Natural killer cell treated with Interleukin-12 subunit alpha and Interleukin-12 subunit beta and Interleukin-15 and Interleukin-18, amount 100 ng/mL, for 72 hours (primary cell): ENCODE data around the gene SLC13A2. TPM values are rescaled to one million over a fixed set of nuclear protein-coding genes. Genes with fewer than 3 reads are reported as not detected.
"Not testable (repeated sequence)": the region's sequence is repeated elsewhere in the genome, so short reads cannot be mapped to it uniquely, and the experiment has no call there.

Experiments used
- ATAC-seq, 2 donors: fragments of 150-1000 bp; cut with Tn5 transposase in 1 of 2; sonication (Bioruptor Pico), chemical (Tn5 transposase) in 1 of 2; 2 replicates each; pipeline ENCODE4 v1.10.0; 2021
- DNase-seq: peaks from one replicate; pipeline ENCODE4 v3.0.0; 2022; ENCODE audit warnings: low spot score
- H3K27ac Mint-ChIP-seq, 2 donors: 1 replicate in 1 of 2; 2 replicates in 1 of 2; pipeline ENCODE4 v1.8.0; 2022; ENCODE audit warnings: mixed read lengths in 2 of 2, mild to moderate bottlenecking in 1 of 2, moderate library complexity in 1 of 2
- H3K27me3 Mint-ChIP-seq, 2 donors: 1 replicate in 1 of 2; 2 replicates in 1 of 2; pipeline ENCODE4 v1.8.0; 2022; ENCODE audit warnings: mixed read lengths in 2 of 2
- H3K36me3 Mint-ChIP-seq: one replicate; pipeline ENCODE4 v1.8.0; 2022; ENCODE audit warnings: mixed read lengths
- H3K4me1 Mint-ChIP-seq, 2 donors: 1 replicate in 1 of 2; 2 replicates in 1 of 2; pipeline ENCODE4 v1.8.0; 2022; ENCODE audit warnings: low read depth in 2 of 2, mixed read lengths in 2 of 2, mild to moderate bottlenecking in 1 of 2
- H3K4me3 Mint-ChIP-seq: one replicate; pipeline ENCODE4 v1.8.0; 2022; ENCODE audit warnings: mixed read lengths
- H3K9me3 Mint-ChIP-seq: 2 replicates; pipeline ENCODE4 v1.8.0; 2022; ENCODE audit warnings: mixed read lengths
- total RNA-seq, 2 donors: library from RNA; stranded (reverse); gene quantifications; one replicate each; pipeline ENCODE4 v1.2.3, GENCODE V29; 2022

Gene SLC13A2
- total RNA-seq, 2 donors from 2014 or later, result not detected

GRCh38 chr17:28522281-28522680 is 48.8 kb downstream of the SLC13A2 start:
- not testable (repeated sequence) for DNase-seq, H3K27me3 Mint-ChIP-seq, H3K27ac Mint-ChIP-seq, H3K36me3 Mint-ChIP-seq, H3K4me1 Mint-ChIP-seq, H3K9me3 Mint-ChIP-seq, ATAC-seq, H3K4me3 Mint-ChIP-seq

- ATAC-seq, result no peak
- H3K4me3 Mint-ChIP-seq, result no peak overlapping the region
- H3K9me3 Mint-ChIP-seq, result no peaks in the 10 kb centered on the region
- no peaks in the 10 kb centered on the region for H3K36me3 Mint-ChIP-seq
- DNase-seq, result no peak
- no peak overlapping the region for H3K27ac Mint-ChIP-seq
- H3K27me3 Mint-ChIP-seq, result peaks cover 0 to 2% of the 10 kb centered on the region in 2 donors
- no peaks in the 10 kb centered on the region for H3K4me1 Mint-ChIP-seq
Measured at GRCh38 chr17:28523186-28523585, 49.7 kb downstream of the SLC13A2 start.

GRCh38 chr17:28523876-28524275 is 50.4 kb downstream of the SLC13A2 start:
- ATAC-seq, result no peak
- no peaks in the 10 kb centered on the region for H3K36me3 Mint-ChIP-seq

GRCh38 chr17:28524476-28525424 is 51.3 kb downstream of the SLC13A2 start:
- Mint-ChIP-seq H3K36me3 (no peaks in the 10 kb centered on the region), H3K4me3 (no peak overlapping the region), H3K4me1 (no peaks in the 10 kb centered on the region), H3K27ac (no peak overlapping the region), H3K9me3 (no peaks in the 10 kb centered on the region), H3K27me3 (no peaks in the 10 kb centered on the region)
- DNase-seq, result no peak
- no peak for ATAC-seq

More at GRCh38 chr17:28523876-28524275, 50.4 kb downstream of the SLC13A2 start:
- Mint-ChIP-seq H3K27me3 (peaks cover 0 to 2% of the 10 kb centered on the region in 2 donors), H3K9me3 (no peaks in the 10 kb centered on the region), H3K4me3 (no peak overlapping the region), H3K4me1 (no peaks in the 10 kb centered on the region), H3K27ac (no peak overlapping the region)
- DNase-seq, result no peak

DNA sequence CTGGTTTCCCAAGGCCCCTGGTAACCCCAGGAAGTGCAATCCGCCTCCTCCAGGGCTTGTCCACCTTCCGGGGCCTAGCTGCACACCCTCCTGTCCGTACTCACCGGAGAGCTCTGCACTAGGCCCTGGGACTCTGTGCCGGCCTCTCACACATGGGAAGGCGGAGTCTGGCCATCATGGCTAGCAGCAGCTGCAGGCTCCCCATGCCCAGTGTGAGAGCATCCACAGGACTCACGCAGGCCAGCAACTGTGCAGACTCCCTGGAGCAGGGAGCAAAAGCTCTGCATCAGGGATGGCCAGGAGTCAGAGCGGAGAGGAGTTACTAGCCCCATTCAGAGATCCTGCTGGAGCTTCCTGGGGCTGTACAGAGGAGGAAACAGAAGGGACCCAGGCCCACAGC is 52.9 kb downstream of the SLC13A2 start:
- Mint-ChIP-seq H3K27ac (no peak overlapping the region), H3K4me3 (no peak overlapping the region), H3K27me3 (no peaks in the 10 kb centered on the region), H3K9me3 (no peaks in the 10 kb centered on the region), H3K4me1 (no peaks in the 10 kb centered on the region), H3K36me3 (no peaks in the 10 kb centered on the region)
- DNase-seq, result no peak
- ATAC-seq, result no peak

- Mint-ChIP-seq H3K27ac (no peak overlapping the region), H3K36me3 (no peaks in the 10 kb centered on the region), H3K4me3 (no peak overlapping the region), H3K27me3 (no peaks in the 10 kb centered on the region), H3K9me3 (no peaks in the 10 kb centered on the region), H3K4me1 (no peaks in the 10 kb centered on the region)
- no peak for ATAC-seq
- no peak for DNase-seq
Measured at GRCh38 chr17:28527181-28527681, 53.8 kb downstream of the SLC13A2 start.

GRCh38 chr17:28527859-28528258 is 54.4 kb downstream of the SLC13A2 start:
- H3K36me3 Mint-ChIP-seq, result no peaks in the 10 kb centered on the region
- H3K4me3 Mint-ChIP-seq, result no peak overlapping the region
- H3K27ac Mint-ChIP-seq, result no peak overlapping the region
- DNase-seq (no peak), ATAC-seq (no peak)
- H3K9me3 Mint-ChIP-seq, result no peaks in the 10 kb centered on the region
- H3K27me3 Mint-ChIP-seq, result no peaks in the 10 kb centered on the region
- no peaks in the 10 kb centered on the region for H3K4me1 Mint-ChIP-seq

- no peaks in the 10 kb centered on the region for H3K9me3 Mint-ChIP-seq
- no peak overlapping the region for H3K27ac Mint-ChIP-seq
- H3K27me3 Mint-ChIP-seq, result no peaks in the 10 kb centered on the region
- no peaks in the 10 kb centered on the region for H3K4me1 Mint-ChIP-seq
- H3K4me3 Mint-ChIP-seq, result no peak overlapping the region
- ATAC-seq (no peak), DNase-seq (no peak)
- H3K36me3 Mint-ChIP-seq, result no peaks in the 10 kb centered on the region
Measured at GRCh38 chr17:28528327-28529012, 55.0 kb downstream of the SLC13A2 start.

DNA sequence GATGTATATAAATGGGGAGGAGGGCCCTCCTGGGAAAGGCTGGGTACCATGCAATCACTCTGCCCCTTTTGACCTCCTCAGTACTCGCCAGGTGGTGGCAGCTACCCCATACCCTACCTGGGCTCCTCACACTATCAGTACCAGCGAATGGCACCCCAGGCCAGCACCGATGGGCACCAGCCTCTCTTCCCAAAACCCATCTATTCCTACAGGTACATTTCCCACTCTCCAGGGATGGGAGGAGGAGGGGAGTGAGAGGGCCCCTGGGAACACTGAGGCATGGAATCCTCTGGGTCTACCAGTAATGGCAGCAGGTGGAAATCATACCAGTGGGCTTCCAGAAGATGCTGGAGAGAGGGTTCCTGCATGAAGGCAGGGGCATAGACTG is 55.6 kb downstream of the SLC13A2 start:
- ATAC-seq (no peak), DNase-seq (no peak)
- no peaks in the 10 kb centered on the region for H3K27me3 Mint-ChIP-seq
- H3K4me1 Mint-ChIP-seq, result no peaks in the 10 kb centered on the region
- H3K4me3 Mint-ChIP-seq, result no peak overlapping the region
- H3K36me3 Mint-ChIP-seq, result no peaks in the 10 kb centered on the region
- H3K9me3 Mint-ChIP-seq, result no peaks in the 10 kb centered on the region
- no peak overlapping the region for H3K27ac Mint-ChIP-seq

- Mint-ChIP-seq H3K4me1 (no peaks in the 10 kb centered on the region), H3K9me3 (no peaks in the 10 kb centered on the region), H3K4me3 (no peak overlapping the region), H3K36me3 (no peaks in the 10 kb centered on the region), H3K27ac (no peak overlapping the region), H3K27me3 (no peaks in the 10 kb centered on the region)
- no peak for DNase-seq
- no peak for ATAC-seq
Measured at GRCh38 chr17:28530250-28530649, 56.8 kb downstream of the SLC13A2 start.

GRCh38 chr17:28530926-28531325 is 57.5 kb downstream of the SLC13A2 start:
- no peak for ATAC-seq
- Mint-ChIP-seq H3K27ac (no peak overlapping the region), H3K4me3 (no peak overlapping the region), H3K27me3 (no peaks in the 10 kb centered on the region), H3K9me3 (no peaks in the 10 kb centered on the region), H3K36me3 (no peaks in the 10 kb centered on the region), H3K4me1 (no peaks in the 10 kb centered on the region)
- DNase-seq, result no peak

- no peak overlapping the region for H3K4me3 Mint-ChIP-seq
- H3K9me3 Mint-ChIP-seq, result no peaks in the 10 kb centered on the region
- H3K27ac Mint-ChIP-seq, result no peak overlapping the region
- no peaks in the 10 kb centered on the region for H3K27me3 Mint-ChIP-seq
- DNase-seq (no peak), ATAC-seq (no peak)
- H3K4me1 Mint-ChIP-seq, result no peaks in the 10 kb centered on the region
- H3K36me3 Mint-ChIP-seq, result no peaks in the 10 kb centered on the region
Measured at GRCh38 chr17:28532050-28532960, 58.9 kb downstream of the SLC13A2 start.

DNA sequence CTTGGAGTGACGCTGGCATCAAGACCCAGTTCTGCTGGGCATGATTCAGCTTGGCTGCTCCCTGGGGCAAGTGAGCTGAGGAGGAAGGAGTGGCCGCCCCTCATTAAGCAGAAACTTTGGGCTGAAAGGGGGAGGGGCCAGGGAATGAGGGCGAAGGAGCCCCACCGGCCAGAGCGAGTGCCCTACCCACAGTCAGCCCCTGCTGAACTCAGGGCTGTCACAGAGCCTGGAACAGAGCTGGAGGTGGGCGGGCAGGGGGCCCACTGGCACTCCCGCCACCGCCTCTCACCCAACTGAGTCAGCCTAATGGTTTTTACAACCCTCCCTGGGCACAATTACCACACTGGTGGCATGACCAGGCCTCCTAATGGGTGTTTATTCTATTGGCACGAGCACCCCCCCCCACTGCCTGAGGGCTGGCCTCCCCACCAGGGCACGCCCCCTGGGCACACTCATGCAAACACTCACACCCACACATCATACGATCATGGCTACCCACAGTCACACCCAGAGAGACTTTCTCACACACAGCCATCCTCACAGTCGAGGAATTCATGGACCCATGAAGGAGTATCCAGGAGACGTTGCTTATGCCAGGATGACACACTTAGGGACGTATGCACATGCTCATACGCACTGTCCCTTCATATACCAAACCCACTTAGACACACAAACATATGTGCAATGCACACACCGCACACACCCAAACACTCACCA is 59.8 kb downstream of the SLC13A2 start:
- H3K4me1 Mint-ChIP-seq, result no peaks in the 10 kb centered on the region
- no peak for DNase-seq
- no peaks in the 10 kb centered on the region for H3K9me3 Mint-ChIP-seq
- H3K4me3 Mint-ChIP-seq, result no peak overlapping the region
- no peaks in the 10 kb centered on the region for H3K27me3 Mint-ChIP-seq
- H3K27ac Mint-ChIP-seq, result no peak overlapping the region
- ATAC-seq, result no peak
- no peaks in the 10 kb centered on the region for H3K36me3 Mint-ChIP-seq
